GM10266 (cell line): Measurements from ENCODE around the gene RPL38.
A peak's percentile ranks its signal among the peaks of the same experiment; 100 is the strongest.

Experiments used
- DNase-seq: peaks from one replicate; pipeline ENCODE4 v3.0.0; 2012; ENCODE audit errors: extremely low spot score
- CTCF ChIP-seq: IDR thresholded peaks from 2 replicates; pipeline ENCODE4 v1.5.1; 2012; ENCODE audit warnings: mild to moderate bottlenecking, low read depth; ENCODE audit not compliant: control insufficient read depth, insufficient read depth; ENCODE audit errors: missing control alignments

RPL38 gene

GRCh38 chr17:74170924-74171323, 32.6 kb upstream of the RPL38 start:
- DNase-seq = no peak
- TF ChIP-seq CTCF = no peak

- no peak for DNase-seq
- TF ChIP-seq CTCF = no peak
These were observed 30.8 kb upstream of the RPL38 start for GRCh38 chr17:74172700-74173099.

GRCh38 chr17:74176546-74177001, 26.9 kb upstream of the RPL38 start:
- DNase-seq = peak; percentile 67

GRCh38 chr17:74177018-74177450, 26.4 kb upstream of the RPL38 start:
- TF ChIP-seq CTCF = no peak
- no peak for DNase-seq

More at GRCh38 chr17:74176546-74177001, 26.9 kb upstream of the RPL38 start:
- TF ChIP-seq CTCF = peak; percentile 82

- DNase-seq = no peak
- TF ChIP-seq CTCF = no peak
These were observed 23.9 kb upstream of the RPL38 start for GRCh38 chr17:74179576-74179975.

GRCh38 chr17:74180336-74180735, 23.1 kb upstream of the RPL38 start:
- DNase-seq = no peak
- no peak for TF ChIP-seq CTCF

GRCh38 chr17:74181341-74181740, 22.1 kb upstream of the RPL38 start:
- no peak for DNase-seq
- no peak for TF ChIP-seq CTCF
